ENCODE data around the gene TRPM6. TPM values are rescaled to one million over a fixed set of nuclear protein-coding genes. Genes with fewer than 3 reads are reported as not detected.

TRPM6 gene
- total and polyA plus RNA-seq, 2 donors (not counting 3 experiments of a cell fraction or from before 2014, with no cell fraction given), result 0.01 to 0.22 TPM

DNA sequence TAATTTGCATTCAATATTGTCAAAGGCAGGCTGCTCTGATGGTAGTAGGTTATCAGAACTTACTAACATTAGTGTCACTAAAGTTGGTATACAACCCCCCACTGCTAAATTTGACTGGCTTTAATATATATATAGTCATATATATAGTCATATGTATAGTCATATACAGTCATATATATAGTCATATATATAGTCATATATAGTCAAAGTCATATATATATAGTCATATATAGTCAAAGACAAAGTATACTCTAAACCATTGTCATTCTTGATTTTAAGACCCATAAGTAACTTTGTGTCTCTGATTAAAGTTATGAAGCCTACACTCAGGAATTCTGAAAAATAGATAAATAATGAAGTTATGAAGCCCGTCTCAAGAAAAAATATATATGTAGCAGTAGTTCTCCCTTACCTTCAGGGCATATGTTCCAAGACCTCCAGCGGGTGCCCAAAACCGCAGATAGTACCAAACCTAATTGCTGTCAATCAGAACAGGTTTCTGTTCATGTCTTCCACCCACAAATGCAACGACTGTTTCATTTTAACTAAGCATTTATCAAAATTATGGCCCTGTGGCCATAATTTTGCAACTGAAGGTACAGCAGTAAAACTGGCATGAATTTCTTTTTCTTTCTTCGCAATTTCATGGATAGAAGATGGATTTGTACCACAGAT is 40.1 kb downstream of the TRPM6 start:
- H3K9me1 ChIP-seq (replicated peaks; ENCODE audit: control insufficient read depth, extremely low read depth, insufficient read depth, low read length), result no peaks in the 10 kb centered on the region
- H3K27me3 ChIP-seq (ENCODE audit: control insufficient read depth in 2 of 2, insufficient read depth in 2 of 2, low read length in 2 of 2), result no peaks in the 10 kb centered on the region
- H3K36me3 ChIP-seq (ENCODE audit: control insufficient read depth in 2 of 2, extremely low read depth in 1 of 2, insufficient read depth in 2 of 2, low read length in 2 of 2), result no peaks in the 10 kb centered on the region
- dilution Hi-C loops (cut with MboI; ENCODE audit: extremely low pct_ligation_motif_present, low sequenced_read_pairs), result no loop called here
- H3K4me1 ChIP-seq (ENCODE audit: control insufficient read depth, extremely low read depth, insufficient read depth, low read length), result no peaks in the 10 kb centered on the region
- TF ChIP-seq GATA2 (IDR thresholded peaks at IDR 0.05; ENCODE audit: insufficient read depth, insufficient read length, low read depth, low read length), result no peak
- TF ChIP-seq POLR2A (IDR thresholded peaks at IDR 0.05; ENCODE audit: low read depth, low read length), result no peak
- no peak for TF ChIP-seq CTCF (IDR thresholded peaks at IDR 0.05; ENCODE audit: extremely low read depth in 1 of 2, insufficient read depth in 1 of 2, low read depth in 1 of 2, low read length in 2 of 2)
- no peak for TF ChIP-seq POLR2AphosphoS5 (IDR thresholded peaks at IDR 0.05; ENCODE audit: insufficient read depth, low read depth, low read length)
- no peak overlapping the region for H2AFZ ChIP-seq (ENCODE audit: low read depth, low read length)
- H3K9me3 ChIP-seq (replicated peaks; ENCODE audit: control insufficient read depth, insufficient read depth, low read length), result no peaks in the 10 kb centered on the region
- CTCF ChIA-PET, result no interaction called here
- FAIRE-seq, result no peak
- no peaks in the 10 kb centered on the region for H4K20me1 ChIP-seq (replicated peaks; ENCODE audit: control insufficient read depth, extremely low read depth, insufficient read depth, low read length)
- H3K4me2 ChIP-seq (ENCODE audit: insufficient read depth, low read length), result no peak overlapping the region
- intact Hi-C loops (cut with micrococcal nuclease), result no loop called here
- no peaks in the 10 kb centered on the region for H3K79me2 ChIP-seq (ENCODE audit: control insufficient read depth, insufficient read depth, low read length)
- BruUV-seq (replicated peaks), result no TSS peak
- POLR2A ChIA-PET, result no interaction called here
- H3K27ac ChIP-seq (ENCODE audit: insufficient read depth, low read depth, low read length), result no peak overlapping the region
- no peak for DNase-seq (ENCODE audit: low read depth, low spot score)
- H3K4me3 ChIP-seq (replicated peaks in 1 of 3; ENCODE audit: insufficient read depth in 1 of 3, low read depth in 1 of 3, low read length in 3 of 3), result no peak overlapping the region
- H3K9ac ChIP-seq (replicated peaks; ENCODE audit: extremely low read depth, insufficient read depth, low read length), result no peak overlapping the region

GRCh38 chr9:74846766-74847165 is 41.0 kb downstream of the TRPM6 start:
- no peak overlapping the region for H3K4me3 ChIP-seq (replicated peaks in 1 of 3; ENCODE audit: insufficient read depth in 1 of 3, low read depth in 1 of 3, low read length in 3 of 3)
- CTCF ChIA-PET, result no interaction called here
- BruUV-seq (replicated peaks), result no TSS peak

More at GRCh38 chr9:74846766-74847165, 41.0 kb downstream of the TRPM6 start:
- H3K9me1 ChIP-seq (replicated peaks; ENCODE audit: control insufficient read depth, extremely low read depth, insufficient read depth, low read length), result no peaks in the 10 kb centered on the region
- H3K9ac ChIP-seq (replicated peaks; ENCODE audit: extremely low read depth, insufficient read depth, low read length), result no peak overlapping the region
- no peaks in the 10 kb centered on the region for H3K4me1 ChIP-seq (ENCODE audit: control insufficient read depth, extremely low read depth, insufficient read depth, low read length)
- DNase-seq (ENCODE audit: low read depth, low spot score), result no peak
- no peaks in the 10 kb centered on the region for H3K9me3 ChIP-seq (replicated peaks; ENCODE audit: control insufficient read depth, insufficient read depth, low read length)
- H4K20me1 ChIP-seq (replicated peaks; ENCODE audit: control insufficient read depth, extremely low read depth, insufficient read depth, low read length), result no peaks in the 10 kb centered on the region
- no peak for TF ChIP-seq EZH2 (IDR thresholded peaks at IDR 0.05; ENCODE audit: borderline replicate concordance, low read depth, low read length, severe bottlenecking)
- TF ChIP-seq, protein P1, sequence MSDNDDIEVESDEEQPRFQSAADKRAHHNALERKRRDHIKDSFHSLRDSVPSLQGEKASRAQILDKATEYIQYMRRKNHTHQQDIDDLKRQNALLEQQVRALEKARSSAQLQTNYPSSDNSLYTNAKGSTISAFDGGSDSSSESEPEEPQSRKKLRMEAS (IDR thresholded peaks at IDR 0.05; ENCODE audit: insufficient read depth, insufficient read length), result no peak
- no peak for TF ChIP-seq GATA2 (IDR thresholded peaks at IDR 0.05; ENCODE audit: insufficient read depth, insufficient read length, low read depth, low read length)
- no peak for TF ChIP-seq FOS (IDR thresholded peaks at IDR 0.05; ENCODE audit: borderline replicate concordance, insufficient read depth, low read length)
- TF ChIP-seq POLR2A (IDR thresholded peaks at IDR 0.05; ENCODE audit: low read depth, low read length), result no peak
- no peak for TF ChIP-seq POLR2AphosphoS5 (IDR thresholded peaks at IDR 0.05; ENCODE audit: insufficient read depth, low read depth, low read length)
- TF ChIP-seq JUN (IDR thresholded peaks at IDR 0.05; ENCODE audit: borderline replicate concordance, insufficient read depth, insufficient read length, low read depth), result no peak
- TF ChIP-seq CTCF (IDR thresholded peaks at IDR 0.05; ENCODE audit: extremely low read depth in 1 of 2, insufficient read depth in 1 of 2, low read depth in 1 of 2, low read length in 2 of 2), result no peak
- TF ChIP-seq MYC (IDR thresholded peaks at IDR 0.05; ENCODE audit: low read depth, low read length), result no peak
- dilution Hi-C loops (cut with MboI; ENCODE audit: extremely low pct_ligation_motif_present, low sequenced_read_pairs), result no loop called here
- no peak overlapping the region for H3K27ac ChIP-seq (ENCODE audit: insufficient read depth, low read depth, low read length)
- POLR2A ChIA-PET, result no interaction called here
- no peaks in the 10 kb centered on the region for H3K36me3 ChIP-seq (ENCODE audit: control insufficient read depth in 2 of 2, extremely low read depth in 1 of 2, insufficient read depth in 2 of 2, low read length in 2 of 2)
- no peaks in the 10 kb centered on the region for H3K27me3 ChIP-seq (ENCODE audit: control insufficient read depth in 2 of 2, insufficient read depth in 2 of 2, low read length in 2 of 2)
- no peaks in the 10 kb centered on the region for H3K79me2 ChIP-seq (ENCODE audit: control insufficient read depth, insufficient read depth, low read length)
- H3K4me2 ChIP-seq (ENCODE audit: insufficient read depth, low read length), result no peak overlapping the region
- intact Hi-C loops (cut with micrococcal nuclease), result no loop called here
- H2AFZ ChIP-seq (ENCODE audit: low read depth, low read length), result no peak overlapping the region
- no peak for FAIRE-seq

Data from endothelial cell of umbilical vein (primary cell).